Transverse colon (tissue), 4 donors: Measurements from ENCODE around the gene ANKRD33B.
"Not testable (repeated sequence)": the region's sequence is repeated elsewhere in the genome, so short reads cannot be mapped to it uniquely, and the experiment has no call there.

Source experiments
- CTCF ChIP-seq, 5 experiments: fragments of 200-600 bp in 3 of 5; fragments of 450-650 bp in 2 of 5; sonication (generic) in 3 of 5; IDR thresholded peaks; 1 replicate in 2 of 5; 2 replicates in 3 of 5; pipeline ENCODE4 v1.5.1; 2016 to 2017; ENCODE audit warnings: antibody characterized with exemption in 5 of 5, inconsistent platforms in 3 of 5, mild to moderate bottlenecking in 2 of 5, moderate library complexity in 1 of 5
- EP300 ChIP-seq: sonication (generic); formaldehyde crosslinking; IDR thresholded peaks from one replicate; pipeline ENCODE4 v1.6.1; 2017; ENCODE audit warnings: antibody characterized with exemption, low read depth
- POLR2A ChIP-seq: fragments of 450-650 bp; IDR thresholded peaks from one replicate; pipeline ENCODE4 v1.6.1; 2016; ENCODE audit warnings: antibody characterized with exemption, mild to moderate bottlenecking, moderate library complexity
- POLR2AphosphoS5 ChIP-seq, 3 donors: sonication (generic); formaldehyde crosslinking; IDR thresholded peaks; one replicate each; pipeline ENCODE4 v1.6.1; 2016; ENCODE audit warnings: antibody characterized with exemption in 3 of 3

DNA sequence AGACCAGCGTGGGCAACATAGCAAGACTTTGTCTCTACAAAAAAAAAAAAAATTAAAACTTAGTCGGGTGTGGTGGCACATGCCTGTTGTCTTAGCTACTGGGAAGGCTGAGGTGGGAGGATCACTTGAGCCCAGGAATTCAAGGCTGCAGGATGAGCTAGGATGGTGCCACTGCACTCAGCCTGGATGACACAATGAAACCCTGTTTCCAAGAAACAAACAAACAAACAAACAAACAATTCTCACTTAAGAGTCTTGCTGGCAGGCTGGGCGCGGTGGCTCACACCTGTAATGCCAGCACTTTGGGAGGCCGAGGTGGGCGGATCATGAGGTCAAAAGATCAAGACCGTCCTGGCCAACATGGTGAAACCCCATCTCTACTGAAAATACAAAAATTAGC is 11.0 kb downstream of the ANKRD33B start:
- not testable (repeated sequence) for TF ChIP-seq POLR2A; CTCF (IDR thresholded peaks at IDR 0.05); EP300; POLR2AphosphoS5 (IDR thresholded peaks at IDR 0.05)
